GM23338 (cell line): ENCODE data around the gene RNASET2. TPM values are rescaled to one million over a fixed set of nuclear protein-coding genes. Genes with fewer than 3 reads are reported as not detected.

Source experiments
- ATAC-seq: fragments of 200-7000 bp; cut with Tn5 transposase; 3 replicates; pipeline ENCODE4 v1.9.1; 2020
- DNase-seq: peaks from one replicate; pipeline ENCODE4 v3.0.0-alpha.2; 2015; ENCODE audit warnings: low spot score
- H2AFZ ChIP-seq: fragments of 200-600 bp; sonication (generic); 2 replicates; pipeline ENCODE4 v1.8.0; 2016; ENCODE audit warnings: antibody characterized with exemption, mild to moderate bottlenecking, moderate library complexity
- H3F3A ChIP-seq: fragments of 200-600 bp; sonication (generic); replicated peaks from 2 replicates; pipeline ENCODE4 v1.8.0; 2017; ENCODE audit warnings: antibody characterized with exemption, mixed run types, low read depth
- H3K27ac ChIP-seq: fragments of 200-600 bp; sonication (generic); 2 replicates; pipeline ENCODE4 v1.6.1; 2016; ENCODE audit warnings: low read depth
- H3K27me3 ChIP-seq: fragments of 200-600 bp; sonication (generic); 2 replicates; pipeline ENCODE4 v1.8.0; 2016; ENCODE audit warnings: mild to moderate bottlenecking, mixed run types, moderate library complexity; ENCODE audit not compliant: insufficient read depth
- H3K36me3 ChIP-seq: fragments of 200-600 bp; sonication (generic); 2 replicates; pipeline ENCODE4 v1.8.0; 2016; ENCODE audit warnings: mild to moderate bottlenecking; ENCODE audit not compliant: insufficient read depth
- H3K4me1 ChIP-seq: fragments of 200-600 bp; sonication (generic); 2 replicates; pipeline ENCODE4 v1.8.0; 2016; ENCODE audit warnings: mild to moderate bottlenecking, moderate library complexity; ENCODE audit not compliant: insufficient read depth
- H3K4me2 ChIP-seq: fragments of 200-600 bp; sonication (generic); 2 replicates; pipeline ENCODE4 v1.7.1; 2017; ENCODE audit warnings: mixed run types
- H3K4me3 ChIP-seq: fragments of 200-600 bp; sonication (generic); 2 replicates; pipeline ENCODE4 v1.6.1; 2016; ENCODE audit warnings: mixed run types
- H3K79me2 ChIP-seq: fragments of 200-600 bp; sonication (generic); replicated peaks from 2 replicates; pipeline ENCODE4 v1.8.0; 2017; ENCODE audit warnings: mild to moderate bottlenecking; ENCODE audit not compliant: insufficient read depth
- H3K9me2 ChIP-seq: fragments of 200-600 bp; sonication (generic); 2 replicates; pipeline ENCODE4 v1.8.0; 2017; ENCODE audit not compliant: insufficient read depth
- H4K20me1 ChIP-seq: fragments of 200-600 bp; sonication (generic); replicated peaks from 2 replicates; pipeline ENCODE4 v1.8.0; 2017; ENCODE audit warnings: mild to moderate bottlenecking; ENCODE audit not compliant: insufficient read depth
- H3K27ac Mint-ChIP-seq: 2 replicates; pipeline ENCODE4 v1.8.0; 2020; ENCODE audit warnings: inconsistent platforms, mild to moderate bottlenecking, moderate library complexity, mixed read lengths
- H3K27me3 Mint-ChIP-seq: 3 replicates; pipeline ENCODE4 v1.8.0; 2022; ENCODE audit warnings: low read depth, mild to moderate bottlenecking, moderate library complexity, mixed read lengths, inconsistent platforms; ENCODE audit not compliant: insufficient read depth, poor library complexity
- H3K36me3 Mint-ChIP-seq: 3 replicates; pipeline ENCODE4 v1.8.0; 2021; ENCODE audit warnings: low read depth, mild to moderate bottlenecking, inconsistent platforms, moderate library complexity, mixed read lengths
- H3K4me1 Mint-ChIP-seq: 3 replicates; pipeline ENCODE4 v1.8.0; 2020; ENCODE audit warnings: mild to moderate bottlenecking, inconsistent platforms, mixed read lengths
- H3K4me3 Mint-ChIP-seq: 3 replicates; pipeline ENCODE4 v1.8.0; 2021; ENCODE audit warnings: moderate library complexity, mild to moderate bottlenecking, inconsistent platforms, mixed read lengths
- H3K9me3 Mint-ChIP-seq: 3 replicates; pipeline ENCODE4 v1.8.0; 2020; ENCODE audit warnings: moderate library complexity, mild to moderate bottlenecking, inconsistent platforms, mixed read lengths
- CREB1 ChIP-seq: fragments of 250-450 bp; sonication (Bioruptor Pico); IDR thresholded peaks from 2 replicates; pipeline ENCODE4 v1.5.0; 2020; ENCODE audit warnings: low read depth, mild to moderate bottlenecking, moderate library complexity
- EZH2 ChIP-seq: fragments of 200-600 bp; sonication (generic); IDR thresholded peaks from one replicate; pipeline ENCODE4 v1.8.0; 2017; ENCODE audit warnings: antibody characterized with exemption, mild to moderate bottlenecking, low read depth; ENCODE audit not compliant: unreplicated experiment
- EZH2phosphoT487 ChIP-seq: fragments of 200-600 bp; sonication (generic); IDR thresholded peaks from one replicate; pipeline ENCODE4 v1.8.1; 2018; ENCODE audit warnings: antibody characterized with exemption; ENCODE audit not compliant: unreplicated experiment
- STAT1 ChIP-seq: IDR thresholded peaks from one replicate; pipeline ENCODE4 v1.6.1; 2016; ENCODE audit warnings: antibody characterized with exemption; ENCODE audit not compliant: unreplicated experiment
- ZNF114 ChIP-seq: fragments of 250-450 bp; sonication (Bioruptor Pico); IDR thresholded peaks from 2 replicates; pipeline ENCODE4 v1.5.0; 2020; ENCODE audit warnings: mild to moderate bottlenecking, moderate library complexity
- ZNF331 ChIP-seq: fragments of 250-450 bp; sonication (Bioruptor Pico); IDR thresholded peaks from 2 replicates; pipeline ENCODE4 v1.5.0; 2020; ENCODE audit warnings: low read depth, mild to moderate bottlenecking, moderate library complexity
- polyA plus RNA-seq: library from polyadenylated mRNA; unstranded; fragments of >200 nt; fragmentation: Nextera tagmentation; extraction: Ambion mirVana; gene quantifications from 2 replicates; pipeline ENCODE4 v1.2.1, GENCODE V29; 2016
- total RNA-seq: library from RNA; depleted of rRNA; stranded (reverse); fragments of >200 nt; shearing (Covaris generic); gene quantifications from 2 replicates; pipeline ENCODE4 v1.2.3, GENCODE V29; 2014
- TF ChIP-seq, protein P1 (sequence below): fragments of 250-450 bp; sonication (Bioruptor Pico); IDR thresholded peaks from 2 replicates; pipeline ENCODE4 v1.5.0; 2020; ENCODE audit warnings: mild to moderate bottlenecking, moderate library complexity
- TF ChIP-seq, protein P2 (sequence below): IDR thresholded peaks from 2 replicates; pipeline ENCODE4 v1.6.1; 2016; ENCODE audit warnings: antibody characterized with exemption

The RNASET2 gene
- total and polyA plus RNA-seq, 2 experiments from 2014 or later: 40.5 to 62.8 TPM

DNA sequence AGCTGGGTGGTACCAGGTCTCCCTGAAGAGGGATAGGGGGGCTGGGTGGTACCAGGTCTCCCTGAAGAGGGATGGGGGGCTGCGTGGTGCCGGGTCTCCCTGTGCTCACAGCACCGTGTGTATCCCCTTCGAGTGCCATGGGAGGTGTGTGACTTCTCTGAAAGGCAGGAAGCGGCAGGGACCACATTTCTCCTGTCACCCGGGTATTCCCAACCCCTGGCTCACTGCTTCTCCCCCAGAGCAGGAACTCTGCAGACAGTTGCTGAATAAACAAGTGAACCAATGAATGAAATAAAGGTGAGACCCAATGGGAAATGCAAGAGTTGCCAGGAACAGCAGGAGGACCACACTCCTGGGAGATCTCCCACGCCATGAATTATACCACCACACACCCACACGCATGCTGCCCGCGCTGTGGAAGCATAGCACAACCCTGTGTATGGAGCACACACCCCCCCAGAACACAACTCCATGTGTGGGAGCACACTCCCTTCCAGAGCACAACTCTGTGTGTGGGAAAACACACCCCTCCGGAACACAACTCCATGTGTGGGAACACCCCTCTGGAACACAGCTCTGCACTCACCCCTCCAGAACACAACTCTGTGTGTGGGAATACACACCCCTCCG, 50.7 kb downstream of the RNASET2 start (continued):
- TF ChIP-seq, protein P1, sequence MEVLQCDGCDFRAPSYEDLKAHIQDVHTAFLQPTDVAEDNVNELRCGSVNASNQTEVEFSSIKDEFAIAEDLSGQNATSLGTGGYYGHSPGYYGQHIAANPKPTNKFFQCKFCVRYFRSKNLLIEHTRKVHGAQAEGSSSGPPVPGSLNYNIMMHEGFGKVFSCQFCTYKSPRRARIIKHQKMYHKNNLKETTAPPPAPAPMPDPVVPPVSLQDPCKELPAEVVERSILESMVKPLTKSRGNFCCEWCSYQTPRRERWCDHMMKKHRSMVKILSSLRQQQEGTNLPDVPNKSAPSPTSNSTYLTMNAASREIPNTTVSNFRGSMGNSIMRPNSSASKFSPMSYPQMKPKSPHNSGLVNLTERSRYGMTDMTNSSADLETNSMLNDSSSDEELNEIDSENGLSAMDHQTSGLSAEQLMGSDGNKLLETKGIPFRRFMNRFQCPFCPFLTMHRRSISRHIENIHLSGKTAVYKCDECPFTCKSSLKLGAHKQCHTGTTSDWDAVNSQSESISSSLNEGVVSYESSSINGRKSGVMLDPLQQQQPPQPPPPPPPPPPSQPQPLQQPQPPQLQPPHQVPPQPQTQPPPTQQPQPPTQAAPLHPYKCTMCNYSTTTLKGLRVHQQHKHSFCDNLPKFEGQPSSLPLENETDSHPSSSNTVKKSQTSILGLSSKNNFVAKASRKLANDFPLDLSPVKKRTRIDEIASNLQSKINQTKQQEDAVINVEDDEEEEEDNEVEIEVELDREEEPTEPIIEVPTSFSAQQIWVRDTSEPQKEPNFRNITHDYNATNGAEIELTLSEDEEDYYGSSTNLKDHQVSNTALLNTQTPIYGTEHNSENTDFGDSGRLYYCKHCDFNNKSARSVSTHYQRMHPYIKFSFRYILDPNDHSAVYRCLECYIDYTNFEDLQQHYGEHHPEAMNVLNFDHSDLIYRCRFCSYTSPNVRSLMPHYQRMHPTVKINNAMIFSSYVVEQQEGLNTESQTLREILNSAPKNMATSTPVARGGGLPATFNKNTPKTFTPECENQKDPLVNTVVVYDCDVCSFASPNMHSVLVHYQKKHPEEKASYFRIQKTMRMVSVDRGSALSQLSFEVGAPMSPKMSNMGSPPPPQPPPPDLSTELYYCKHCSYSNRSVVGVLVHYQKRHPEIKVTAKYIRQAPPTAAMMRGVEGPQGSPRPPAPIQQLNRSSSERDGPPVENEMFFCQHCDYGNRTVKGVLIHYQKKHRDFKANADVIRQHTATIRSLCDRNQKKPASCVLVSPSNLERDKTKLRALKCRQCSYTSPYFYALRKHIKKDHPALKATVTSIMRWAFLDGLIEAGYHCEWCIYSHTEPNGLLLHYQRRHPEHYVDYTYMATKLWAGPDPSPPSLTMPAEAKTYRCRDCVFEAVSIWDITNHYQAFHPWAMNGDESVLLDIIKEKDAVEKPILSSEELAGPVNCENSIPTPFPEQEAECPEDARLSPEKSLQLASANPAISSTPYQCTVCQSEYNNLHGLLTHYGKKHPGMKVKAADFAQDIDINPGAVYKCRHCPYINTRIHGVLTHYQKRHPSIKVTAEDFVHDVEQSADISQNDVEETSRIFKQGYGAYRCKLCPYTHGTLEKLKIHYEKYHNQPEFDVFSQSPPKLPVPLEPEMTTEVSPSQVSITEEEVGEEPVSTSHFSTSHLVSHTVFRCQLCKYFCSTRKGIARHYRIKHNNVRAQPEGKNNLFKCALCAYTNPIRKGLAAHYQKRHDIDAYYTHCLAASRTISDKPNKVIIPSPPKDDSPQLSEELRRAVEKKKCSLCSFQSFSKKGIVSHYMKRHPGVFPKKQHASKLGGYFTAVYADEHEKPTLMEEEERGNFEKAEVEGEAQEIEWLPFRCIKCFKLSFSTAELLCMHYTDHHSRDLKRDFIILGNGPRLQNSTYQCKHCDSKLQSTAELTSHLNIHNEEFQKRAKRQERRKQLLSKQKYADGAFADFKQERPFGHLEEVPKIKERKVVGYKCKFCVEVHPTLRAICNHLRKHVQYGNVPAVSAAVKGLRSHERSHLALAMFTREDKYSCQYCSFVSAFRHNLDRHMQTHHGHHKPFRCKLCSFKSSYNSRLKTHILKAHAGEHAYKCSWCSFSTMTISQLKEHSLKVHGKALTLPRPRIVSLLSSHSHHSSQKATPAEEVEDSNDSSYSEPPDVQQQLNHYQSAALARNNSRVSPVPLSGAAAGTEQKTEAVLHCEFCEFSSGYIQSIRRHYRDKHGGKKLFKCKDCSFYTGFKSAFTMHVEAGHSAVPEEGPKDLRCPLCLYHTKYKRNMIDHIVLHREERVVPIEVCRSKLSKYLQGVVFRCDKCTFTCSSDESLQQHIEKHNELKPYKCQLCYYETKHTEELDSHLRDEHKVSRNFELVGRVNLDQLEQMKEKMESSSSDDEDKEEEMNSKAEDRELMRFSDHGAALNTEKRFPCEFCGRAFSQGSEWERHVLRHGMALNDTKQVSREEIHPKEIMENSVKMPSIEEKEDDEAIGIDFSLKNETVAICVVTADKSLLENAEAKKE (CRISPR knock-in tag): no peak
- TF ChIP-seq, protein P2, sequence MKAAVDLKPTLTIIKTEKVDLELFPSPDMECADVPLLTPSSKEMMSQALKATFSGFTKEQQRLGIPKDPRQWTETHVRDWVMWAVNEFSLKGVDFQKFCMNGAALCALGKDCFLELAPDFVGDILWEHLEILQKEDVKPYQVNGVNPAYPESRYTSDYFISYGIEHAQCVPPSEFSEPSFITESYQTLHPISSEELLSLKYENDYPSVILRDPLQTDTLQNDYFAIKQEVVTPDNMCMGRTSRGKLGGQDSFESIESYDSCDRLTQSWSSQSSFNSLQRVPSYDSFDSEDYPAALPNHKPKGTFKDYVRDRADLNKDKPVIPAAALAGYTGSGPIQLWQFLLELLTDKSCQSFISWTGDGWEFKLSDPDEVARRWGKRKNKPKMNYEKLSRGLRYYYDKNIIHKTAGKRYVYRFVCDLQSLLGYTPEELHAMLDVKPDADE: no peak
- TF ChIP-seq ZNF331 (CRISPR knock-in tag): no peak
- TF ChIP-seq ZNF114 (CRISPR knock-in tag): no peak
- TF ChIP-seq CREB1: no peak
- no peak for TF ChIP-seq EZH2

DNA sequence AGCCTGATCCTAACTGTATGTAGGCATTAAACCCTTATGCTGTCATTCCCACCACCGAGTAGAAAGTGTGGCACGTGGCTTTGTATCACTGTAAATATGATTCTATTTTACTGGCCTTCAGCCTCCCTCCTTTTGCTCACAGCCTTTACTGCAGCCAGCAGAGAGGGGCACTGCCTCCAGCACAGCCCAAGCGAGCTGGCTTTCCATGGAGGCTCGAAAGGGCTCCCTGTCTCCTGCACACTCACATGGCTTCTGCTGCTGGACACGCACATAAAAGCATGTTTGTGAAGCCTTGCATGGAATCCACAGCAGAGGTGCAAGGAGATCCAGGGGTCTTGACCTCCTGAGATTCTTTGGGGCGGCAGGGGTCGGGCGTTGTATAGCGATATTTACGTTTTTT, 51.3 kb downstream of the RNASET2 start:
- no peaks in the 10 kb centered on the region for H3K36me3 ChIP-seq
- DNase-seq (no peak), ATAC-seq (no peak)
- H3K27me3 Mint-ChIP-seq: peaks cover 24% of the 10 kb centered on the region
- peaks cover 6% of the 10 kb centered on the region; the same call in 1 of the 3 replicates for H3K36me3 Mint-ChIP-seq
- no peaks in the 10 kb centered on the region for H3K79me2 ChIP-seq
- H3K9me2 ChIP-seq: no peaks in the 10 kb centered on the region
- H3K9me3 Mint-ChIP-seq: peaks cover 4% of the 10 kb centered on the region; the same call in 2 of the 3 replicates
- H3K4me1 ChIP-seq: 0 out of 2 replicates have a peak, but pooled peaks cover 2% of the 10 kb centered on the region
- H3K4me2 ChIP-seq: no peak overlapping the region
- no peak overlapping the region for H2AFZ ChIP-seq
- H3K4me1 Mint-ChIP-seq: peaks cover 11% of the 10 kb centered on the region
- no peaks in the 10 kb centered on the region for H4K20me1 ChIP-seq
- H3K27me3 ChIP-seq: no peaks in the 10 kb centered on the region
- H3K4me3 ChIP-seq: no peak overlapping the region
- H3K27ac Mint-ChIP-seq: no peak overlapping the region
- H3K27ac ChIP-seq: no peak overlapping the region
- H3F3A ChIP-seq: no peaks in the 10 kb centered on the region
- H3K4me3 Mint-ChIP-seq: no peak overlapping the region
- no peak for TF ChIP-seq STAT1
- TF ChIP-seq EZH2phosphoT487: no peak
- TF ChIP-seq, protein P2: no peak
